ENCODE measurements around the gene BNIP1.

The BNIP1 gene

GRCh38 chr5:173213236-173213933, 69.1 kb downstream of the BNIP1 start:
- Mint-ChIP-seq H3K27me3 (peaks cover 13% of the 10 kb centered on the region), H3K36me3 (ENCODE audit: low read depth) (no peaks in the 10 kb centered on the region), H3K4me1 (no peaks in the 10 kb centered on the region), H3K9me3 (peaks cover 5% of the 10 kb centered on the region), H3K4me3 (no peak overlapping the region), H3K27ac (no peak overlapping the region)
- ATAC-seq (no peak), DNase-seq (no peak)
